ENCODE data around the gene GPR156.

The GPR156 gene

DNA sequence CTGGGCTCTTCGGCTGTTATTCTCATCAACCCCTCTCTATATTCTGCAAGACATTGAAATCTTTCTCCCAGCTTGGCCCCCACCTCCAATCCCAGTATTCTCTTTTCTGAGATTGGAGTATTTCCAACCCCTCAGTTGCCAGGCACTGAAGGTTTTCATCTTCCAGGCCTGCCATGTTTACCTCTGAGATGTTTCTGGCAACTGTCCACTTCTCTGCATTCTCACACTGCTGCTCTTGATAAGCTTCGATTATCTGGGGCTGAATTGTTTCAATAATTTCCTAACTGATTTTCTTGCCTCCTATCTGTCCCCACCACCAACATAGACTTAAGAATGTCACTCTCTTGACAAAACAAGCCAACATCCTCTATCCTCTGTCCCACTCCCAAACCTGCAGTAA lies 1.4 kb upstream of the GPR156 start:
- CTCF ChIA-PET: no interaction called here
- H3K9me3 ChIP-seq (ENCODE audit: control insufficient read depth, insufficient read depth, low read depth, low read length): no peaks in the 10 kb centered on the region
- TF ChIP-seq, protein P1, sequence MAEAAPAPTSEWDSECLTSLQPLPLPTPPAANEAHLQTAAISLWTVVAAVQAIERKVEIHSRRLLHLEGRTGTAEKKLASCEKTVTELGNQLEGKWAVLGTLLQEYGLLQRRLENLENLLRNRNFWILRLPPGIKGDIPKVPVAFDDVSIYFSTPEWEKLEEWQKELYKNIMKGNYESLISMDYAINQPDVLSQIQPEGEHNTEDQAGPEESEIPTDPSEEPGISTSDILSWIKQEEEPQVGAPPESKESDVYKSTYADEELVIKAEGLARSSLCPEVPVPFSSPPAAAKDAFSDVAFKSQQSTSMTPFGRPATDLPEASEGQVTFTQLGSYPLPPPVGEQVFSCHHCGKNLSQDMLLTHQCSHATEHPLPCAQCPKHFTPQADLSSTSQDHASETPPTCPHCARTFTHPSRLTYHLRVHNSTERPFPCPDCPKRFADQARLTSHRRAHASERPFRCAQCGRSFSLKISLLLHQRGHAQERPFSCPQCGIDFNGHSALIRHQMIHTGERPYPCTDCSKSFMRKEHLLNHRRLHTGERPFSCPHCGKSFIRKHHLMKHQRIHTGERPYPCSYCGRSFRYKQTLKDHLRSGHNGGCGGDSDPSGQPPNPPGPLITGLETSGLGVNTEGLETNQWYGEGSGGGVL (tag by site-specific recombination; IDR thresholded peaks at IDR 0.05): no peak
- TF ChIP-seq ZIC2 (tag by site-specific recombination; IDR thresholded peaks at IDR 0.05): no peak
- no peak for TF ChIP-seq ZNF121 (tag by site-specific recombination; IDR thresholded peaks at IDR 0.05)
- TF ChIP-seq, protein P2, sequence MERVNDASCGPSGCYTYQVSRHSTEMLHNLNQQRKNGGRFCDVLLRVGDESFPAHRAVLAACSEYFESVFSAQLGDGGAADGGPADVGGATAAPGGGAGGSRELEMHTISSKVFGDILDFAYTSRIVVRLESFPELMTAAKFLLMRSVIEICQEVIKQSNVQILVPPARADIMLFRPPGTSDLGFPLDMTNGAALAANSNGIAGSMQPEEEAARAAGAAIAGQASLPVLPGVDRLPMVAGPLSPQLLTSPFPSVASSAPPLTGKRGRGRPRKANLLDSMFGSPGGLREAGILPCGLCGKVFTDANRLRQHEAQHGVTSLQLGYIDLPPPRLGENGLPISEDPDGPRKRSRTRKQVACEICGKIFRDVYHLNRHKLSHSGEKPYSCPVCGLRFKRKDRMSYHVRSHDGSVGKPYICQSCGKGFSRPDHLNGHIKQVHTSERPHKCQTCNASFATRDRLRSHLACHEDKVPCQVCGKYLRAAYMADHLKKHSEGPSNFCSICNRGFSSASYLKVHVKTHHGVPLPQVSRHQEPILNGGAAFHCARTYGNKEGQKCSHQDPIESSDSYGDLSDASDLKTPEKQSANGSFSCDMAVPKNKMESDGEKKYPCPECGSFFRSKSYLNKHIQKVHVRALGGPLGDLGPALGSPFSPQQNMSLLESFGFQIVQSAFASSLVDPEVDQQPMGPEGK (tag by site-specific recombination; IDR thresholded peaks at IDR 0.05): no peak
- no peak for TF ChIP-seq ZEB2 (tag by site-specific recombination; IDR thresholded peaks at IDR 0.05)
- TF ChIP-seq OSR2 (tag by site-specific recombination; IDR thresholded peaks at IDR 0.05): no peak
- TF ChIP-seq ZNF423 (tag by site-specific recombination; IDR thresholded peaks at IDR 0.05): no peak
- no peak for TF ChIP-seq ZSCAN16 (tag by site-specific recombination; IDR thresholded peaks at IDR 0.05)
- TF ChIP-seq ZNF596 (tag by site-specific recombination; IDR thresholded peaks at IDR 0.05): no peak
- TF ChIP-seq ZNF48 (tag by site-specific recombination; IDR thresholded peaks at IDR 0.05): no peak
- no peak for TF ChIP-seq ZBTB7A (tag by site-specific recombination; IDR thresholded peaks at IDR 0.05; ENCODE audit: low read depth)
- no peak for TF ChIP-seq PRDM1 (tag by site-specific recombination; IDR thresholded peaks at IDR 0.05)
- TF ChIP-seq, protein P3, sequence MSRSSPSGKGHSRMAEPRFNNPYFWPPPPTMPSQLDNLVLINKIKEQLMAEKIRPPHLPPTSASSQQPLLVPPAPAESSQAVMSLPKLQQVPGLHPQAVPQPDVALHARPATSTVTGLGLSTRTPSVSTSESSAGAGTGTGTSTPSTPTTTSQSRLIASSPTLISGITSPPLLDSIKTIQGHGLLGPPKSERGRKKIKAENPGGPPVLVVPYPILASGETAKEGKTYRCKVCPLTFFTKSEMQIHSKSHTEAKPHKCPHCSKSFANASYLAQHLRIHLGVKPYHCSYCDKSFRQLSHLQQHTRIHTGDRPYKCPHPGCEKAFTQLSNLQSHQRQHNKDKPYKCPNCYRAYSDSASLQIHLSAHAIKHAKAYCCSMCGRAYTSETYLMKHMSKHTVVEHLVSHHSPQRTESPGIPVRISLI (tag by site-specific recombination; IDR thresholded peaks at IDR 0.05): no peak
- no peak for TF ChIP-seq ZNF791 (tag by site-specific recombination; IDR thresholded peaks at IDR 0.05)
- TF ChIP-seq MEIS1 (CRISPR knock-in tag; IDR thresholded peaks at IDR 0.05; ENCODE audit: borderline replicate concordance): no peak
- TF ChIP-seq, protein P4, sequence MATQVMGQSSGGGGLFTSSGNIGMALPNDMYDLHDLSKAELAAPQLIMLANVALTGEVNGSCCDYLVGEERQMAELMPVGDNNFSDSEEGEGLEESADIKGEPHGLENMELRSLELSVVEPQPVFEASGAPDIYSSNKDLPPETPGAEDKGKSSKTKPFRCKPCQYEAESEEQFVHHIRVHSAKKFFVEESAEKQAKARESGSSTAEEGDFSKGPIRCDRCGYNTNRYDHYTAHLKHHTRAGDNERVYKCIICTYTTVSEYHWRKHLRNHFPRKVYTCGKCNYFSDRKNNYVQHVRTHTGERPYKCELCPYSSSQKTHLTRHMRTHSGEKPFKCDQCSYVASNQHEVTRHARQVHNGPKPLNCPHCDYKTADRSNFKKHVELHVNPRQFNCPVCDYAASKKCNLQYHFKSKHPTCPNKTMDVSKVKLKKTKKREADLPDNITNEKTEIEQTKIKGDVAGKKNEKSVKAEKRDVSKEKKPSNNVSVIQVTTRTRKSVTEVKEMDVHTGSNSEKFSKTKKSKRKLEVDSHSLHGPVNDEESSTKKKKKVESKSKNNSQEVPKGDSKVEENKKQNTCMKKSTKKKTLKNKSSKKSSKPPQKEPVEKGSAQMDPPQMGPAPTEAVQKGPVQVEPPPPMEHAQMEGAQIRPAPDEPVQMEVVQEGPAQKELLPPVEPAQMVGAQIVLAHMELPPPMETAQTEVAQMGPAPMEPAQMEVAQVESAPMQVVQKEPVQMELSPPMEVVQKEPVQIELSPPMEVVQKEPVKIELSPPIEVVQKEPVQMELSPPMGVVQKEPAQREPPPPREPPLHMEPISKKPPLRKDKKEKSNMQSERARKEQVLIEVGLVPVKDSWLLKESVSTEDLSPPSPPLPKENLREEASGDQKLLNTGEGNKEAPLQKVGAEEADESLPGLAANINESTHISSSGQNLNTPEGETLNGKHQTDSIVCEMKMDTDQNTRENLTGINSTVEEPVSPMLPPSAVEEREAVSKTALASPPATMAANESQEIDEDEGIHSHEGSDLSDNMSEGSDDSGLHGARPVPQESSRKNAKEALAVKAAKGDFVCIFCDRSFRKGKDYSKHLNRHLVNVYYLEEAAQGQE (tag by site-specific recombination; IDR thresholded peaks at IDR 0.05): no peak
- TF ChIP-seq ZNF623 (tag by site-specific recombination; IDR thresholded peaks at IDR 0.05): no peak
- TF ChIP-seq ZNF792 (tag by site-specific recombination; IDR thresholded peaks at IDR 0.05): no peak

DNA sequence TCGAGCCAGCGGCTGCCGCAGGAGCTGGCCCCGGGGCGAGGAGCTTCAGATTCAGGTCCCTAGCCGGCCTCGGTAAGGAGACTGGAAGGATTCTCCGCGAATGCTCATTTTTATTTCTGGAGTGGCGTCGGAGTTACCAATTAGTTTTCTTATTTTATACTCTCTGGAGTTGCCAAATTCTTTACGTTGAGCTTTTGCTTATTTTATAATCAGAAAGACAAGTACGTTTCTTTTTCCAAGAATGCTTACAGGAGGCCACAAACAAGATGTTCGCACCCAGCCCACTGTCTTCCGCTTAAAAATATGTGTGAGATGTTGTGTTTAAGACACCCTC lies 453 bp upstream of the GPR156 start:
- H3K9me3 ChIP-seq (ENCODE audit: control insufficient read depth, insufficient read depth, low read depth, low read length): no peaks in the 10 kb centered on the region
- no peaks in the 10 kb centered on the region for H3K36me3 ChIP-seq (ENCODE audit: control insufficient read depth in 2 of 2, insufficient read depth in 1 of 2, low read length in 2 of 2)
- H3K4me1 ChIP-seq (ENCODE audit: control insufficient read depth, insufficient read depth, low read length): no peaks in the 10 kb centered on the region
- ChIA-PET POLR2A (no interaction called here), CTCF (no interaction called here)
- no peak overlapping the region for H3K27ac ChIP-seq (ENCODE audit: extremely low read depth, low read depth, low read length)
- no peak overlapping the region for H3K4me3 ChIP-seq (ENCODE audit: low read depth, low read length)
- TF ChIP-seq ZNF324 (tag by site-specific recombination; IDR thresholded peaks at IDR 0.05) (no peak), HOXD13 (CRISPR knock-in tag; IDR thresholded peaks at IDR 0.05; ENCODE audit: borderline replicate concordance) (no peak), ZNF174 (tag by site-specific recombination; IDR thresholded peaks at IDR 0.05) (no peak), ZSCAN16 (tag by site-specific recombination; IDR thresholded peaks at IDR 0.05) (no peak), KLF8 (tag by site-specific recombination; IDR thresholded peaks at IDR 0.05) (no peak)
- TF ChIP-seq, protein P5, sequence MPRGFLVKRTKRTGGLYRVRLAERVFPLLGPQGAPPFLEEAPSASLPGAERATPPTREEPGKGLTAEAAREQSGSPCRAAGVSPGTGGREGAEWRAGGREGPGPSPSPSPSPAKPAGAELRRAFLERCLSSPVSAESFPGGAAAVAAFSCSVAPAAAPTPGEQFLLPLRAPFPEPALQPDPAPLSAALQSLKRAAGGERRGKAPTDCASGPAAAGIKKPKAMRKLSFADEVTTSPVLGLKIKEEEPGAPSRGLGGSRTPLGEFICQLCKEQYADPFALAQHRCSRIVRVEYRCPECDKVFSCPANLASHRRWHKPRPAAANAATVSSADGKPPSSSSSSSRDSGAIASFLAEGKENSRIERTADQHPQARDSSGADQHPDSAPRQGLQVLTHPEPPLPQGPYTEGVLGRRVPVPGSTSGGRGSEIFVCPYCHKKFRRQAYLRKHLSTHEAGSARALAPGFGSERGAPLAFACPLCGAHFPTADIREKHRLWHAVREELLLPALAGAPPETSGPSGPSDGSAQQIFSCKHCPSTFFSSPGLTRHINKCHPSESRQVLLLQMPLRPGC (tag by site-specific recombination; IDR thresholded peaks at IDR 0.05): no peak
- TF ChIP-seq, protein P6, sequence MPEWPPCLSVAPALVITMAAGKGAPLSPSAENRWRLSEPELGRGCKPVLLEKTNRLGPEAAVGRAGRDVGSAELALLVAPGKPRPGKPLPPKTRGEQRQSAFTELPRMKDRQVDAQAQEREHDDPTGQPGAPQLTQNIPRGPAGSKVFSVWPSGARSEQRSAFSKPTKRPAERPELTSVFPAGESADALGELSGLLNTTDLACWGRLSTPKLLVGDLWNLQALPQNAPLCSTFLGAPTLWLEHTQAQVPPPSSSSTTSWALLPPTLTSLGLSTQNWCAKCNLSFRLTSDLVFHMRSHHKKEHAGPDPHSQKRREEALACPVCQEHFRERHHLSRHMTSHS (tag by site-specific recombination; IDR thresholded peaks at IDR 0.05): no peak
- TF ChIP-seq, protein P7, sequence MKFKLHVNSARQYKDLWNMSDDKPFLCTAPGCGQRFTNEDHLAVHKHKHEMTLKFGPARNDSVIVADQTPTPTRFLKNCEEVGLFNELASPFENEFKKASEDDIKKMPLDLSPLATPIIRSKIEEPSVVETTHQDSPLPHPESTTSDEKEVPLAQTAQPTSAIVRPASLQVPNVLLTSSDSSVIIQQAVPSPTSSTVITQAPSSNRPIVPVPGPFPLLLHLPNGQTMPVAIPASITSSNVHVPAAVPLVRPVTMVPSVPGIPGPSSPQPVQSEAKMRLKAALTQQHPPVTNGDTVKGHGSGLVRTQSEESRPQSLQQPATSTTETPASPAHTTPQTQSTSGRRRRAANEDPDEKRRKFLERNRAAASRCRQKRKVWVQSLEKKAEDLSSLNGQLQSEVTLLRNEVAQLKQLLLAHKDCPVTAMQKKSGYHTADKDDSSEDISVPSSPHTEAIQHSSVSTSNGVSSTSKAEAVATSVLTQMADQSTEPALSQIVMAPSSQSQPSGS (tag by site-specific recombination; IDR thresholded peaks at IDR 0.05; ENCODE audit: low read depth): no peak

More for the DNA sequence above, 1.4 kb upstream of the GPR156 start:
- no peak overlapping the region for H3K4me3 ChIP-seq (ENCODE audit: low read depth, low read length)
- no peaks in the 10 kb centered on the region for H3K4me1 ChIP-seq (ENCODE audit: control insufficient read depth, insufficient read depth, low read length)
- POLR2A ChIA-PET: no interaction called here
- H3K27ac ChIP-seq (ENCODE audit: extremely low read depth, low read depth, low read length): no peak overlapping the region
- no peaks in the 10 kb centered on the region for H3K36me3 ChIP-seq (ENCODE audit: control insufficient read depth in 2 of 2, insufficient read depth in 1 of 2, low read length in 2 of 2)
